ENCODE data around the gene EME1.

Gene EME1

GRCh38 chr17:50355336-50355700, 17.7 kb upstream of the EME1 start:
- Mint-ChIP-seq H3K27me3 (ENCODE audit: low read depth) (no peaks in the 10 kb centered on the region), H3K36me3 (ENCODE audit: low read depth) (peaks cover 39% of the 10 kb centered on the region), H3K9me3 (no peaks in the 10 kb centered on the region), H3K27ac (no peak overlapping the region), H3K4me1 (no peaks in the 10 kb centered on the region), H3K4me3 (no peak overlapping the region)
- no peak for TF ChIP-seq CTCF (IDR thresholded peaks at IDR 0.05; ENCODE audit: unreplicated experiment in 3 of 3)

DNA sequence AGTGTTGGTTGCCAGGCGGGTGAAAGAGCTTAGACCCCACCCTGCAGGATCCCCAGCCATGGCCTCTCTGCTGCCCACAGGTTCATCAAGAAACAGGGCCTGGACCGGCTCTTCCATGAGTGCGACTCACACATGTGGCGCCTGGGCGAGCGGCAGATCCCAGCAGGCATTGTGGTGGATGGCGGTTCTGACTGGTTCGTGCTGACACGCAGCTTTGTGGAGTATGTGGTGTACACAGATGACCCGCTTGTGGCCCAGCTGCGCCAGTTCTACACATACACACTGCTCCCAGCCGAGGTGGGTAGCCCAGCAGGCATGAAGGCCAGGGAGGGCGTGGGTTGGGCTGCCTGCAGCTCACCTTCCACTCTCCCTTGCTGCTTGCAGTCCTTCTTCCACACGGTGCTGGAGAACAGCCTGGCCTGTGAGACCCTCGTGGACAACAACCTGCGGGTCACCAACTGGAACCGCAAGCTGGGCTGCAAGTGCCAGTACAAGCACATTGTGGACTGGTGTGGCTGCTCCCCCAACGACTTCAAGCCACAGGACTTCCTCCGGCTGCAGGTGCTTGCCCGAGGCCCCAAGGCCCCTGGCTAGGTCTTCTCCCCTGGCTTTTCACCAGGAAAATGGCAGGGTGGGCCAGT, 17.2 kb upstream of the EME1 start:
- TF ChIP-seq CTCF (IDR thresholded peaks at IDR 0.05; ENCODE audit: unreplicated experiment in 3 of 3) = no peak
- H3K36me3 Mint-ChIP-seq (ENCODE audit: low read depth) = peaks cover 39% of the 10 kb centered on the region
- no peaks in the 10 kb centered on the region for H3K27me3 Mint-ChIP-seq (ENCODE audit: low read depth)
- H3K4me3 Mint-ChIP-seq = no peak overlapping the region
- no peak overlapping the region for H3K27ac Mint-ChIP-seq
- no peaks in the 10 kb centered on the region for H3K4me1 Mint-ChIP-seq
- H3K9me3 Mint-ChIP-seq = no peaks in the 10 kb centered on the region

DNA sequence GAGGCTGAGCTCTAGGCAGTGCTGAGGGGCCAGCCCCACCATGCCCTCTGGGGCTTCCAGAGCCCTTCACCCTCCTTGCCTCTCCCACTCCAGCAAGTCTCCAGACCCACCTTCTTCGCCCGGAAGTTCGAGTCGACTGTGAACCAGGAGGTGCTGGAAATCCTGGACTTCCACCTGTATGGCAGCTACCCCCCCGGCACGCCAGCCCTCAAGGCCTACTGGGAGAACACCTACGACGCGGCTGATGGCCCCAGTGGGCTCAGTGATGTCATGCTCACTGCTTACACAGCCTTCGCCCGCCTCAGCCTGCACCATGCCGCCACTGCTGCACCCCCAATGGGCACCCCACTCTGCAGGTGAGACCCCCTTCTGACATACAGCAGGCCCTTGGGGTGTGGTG, 16.6 kb upstream of the EME1 start:
- H3K27ac Mint-ChIP-seq = no peak overlapping the region
- no peaks in the 10 kb centered on the region for H3K27me3 Mint-ChIP-seq (ENCODE audit: low read depth)
- H3K36me3 Mint-ChIP-seq (ENCODE audit: low read depth) = peaks cover 39% of the 10 kb centered on the region
- H3K4me3 Mint-ChIP-seq = no peak overlapping the region
- no peak for TF ChIP-seq CTCF (IDR thresholded peaks at IDR 0.05; ENCODE audit: unreplicated experiment in 3 of 3)
- no peaks in the 10 kb centered on the region for H3K9me3 Mint-ChIP-seq
- H3K4me1 Mint-ChIP-seq = no peaks in the 10 kb centered on the region

GRCh38 chr17:50356892-50357510, 16.0 kb upstream of the EME1 start:
- no peaks in the 10 kb centered on the region for H3K9me3 Mint-ChIP-seq
- no peak overlapping the region for H3K4me3 Mint-ChIP-seq
- peaks cover 33% of the 10 kb centered on the region for H3K36me3 Mint-ChIP-seq (ENCODE audit: low read depth)
- peaks cover 2% of the 10 kb centered on the region for H3K4me1 Mint-ChIP-seq
- no peaks in the 10 kb centered on the region for H3K27me3 Mint-ChIP-seq (ENCODE audit: low read depth)
- TF ChIP-seq CTCF (IDR thresholded peaks at IDR 0.05; ENCODE audit: unreplicated experiment in 3 of 3) = no peak
- H3K27ac Mint-ChIP-seq = no peak overlapping the region

DNA sequence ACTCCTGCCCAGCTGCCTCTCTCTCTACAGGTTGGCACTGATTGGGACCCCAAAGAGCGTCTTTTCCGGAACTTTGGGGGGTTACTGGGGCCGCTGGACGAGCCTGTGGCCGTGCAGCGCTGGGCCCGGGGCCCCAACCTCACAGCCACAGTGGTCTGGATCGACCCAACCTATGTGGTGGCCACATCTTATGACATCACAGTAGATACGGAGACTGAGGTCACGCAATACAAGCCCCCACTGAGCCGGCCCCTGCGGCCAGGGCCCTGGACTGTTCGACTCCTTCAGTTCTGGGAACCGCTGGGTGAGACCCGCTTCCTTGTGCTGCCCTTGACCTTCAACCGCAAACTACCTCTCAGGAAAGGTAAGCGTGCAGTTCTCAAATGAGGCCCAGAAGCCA, 14.9 kb upstream of the EME1 start:
- H3K27me3 Mint-ChIP-seq (ENCODE audit: low read depth) = no peaks in the 10 kb centered on the region
- H3K4me3 Mint-ChIP-seq = no peak overlapping the region
- no peaks in the 10 kb centered on the region for H3K9me3 Mint-ChIP-seq
- no peak for TF ChIP-seq CTCF (IDR thresholded peaks at IDR 0.05; ENCODE audit: unreplicated experiment in 3 of 3)
- H3K27ac Mint-ChIP-seq = no peak overlapping the region
- peaks cover 7% of the 10 kb centered on the region for H3K4me1 Mint-ChIP-seq
- H3K36me3 Mint-ChIP-seq (ENCODE audit: low read depth) = peaks cover 26% of the 10 kb centered on the region

Data from nephron (organoid).